Pancreas (tissue), 10 donors: ENCODE results near the gene HEXIM2. TPM values are rescaled to one million over a fixed set of nuclear protein-coding genes. Genes with fewer than 3 reads are reported as not detected.
A peak's percentile ranks its signal among the peaks of the same experiment; 100 is the strongest.

Experiments
- ATAC-seq, 4 donors: fragments of 200-7000 bp; cut with Tn5 transposase; one replicate each; pipeline versions ENCODE4 v1.8.0 to v1.9.1; 2020; ENCODE audit warnings: mild to moderate bottlenecking in 4 of 4, moderate library complexity in 4 of 4
- DNase-seq, 6 donors: peaks; one replicate each; pipeline ENCODE4 v3.0.0-alpha.2; 2020
- FAIRE-seq: peaks from 2 replicates; lab custom pipeline; 2012; peaks lifted over from hg19 to GRCh38; lab: Jason Lieb, UNC
- H3K27ac ChIP-seq, 4 donors: fragments of 200-600 bp; sonication (generic); 1 replicate in 3 of 4; 2 replicates in 1 of 4; pipeline versions ENCODE4 v1.5.0 to v1.8.0; 2020
- H3K27me3 ChIP-seq, 4 donors: fragments of 200-600 bp; one replicate each; pipeline ENCODE4 v1.8.0; 2021
- H3K36me3 ChIP-seq, 3 donors: fragments of 200-600 bp; sonication (generic) in 1 of 3; one replicate each; pipeline versions ENCODE4 v1.5.0 to v1.8.0; 2020 to 2021
- H3K4me1 ChIP-seq, 3 donors: fragments of 200-600 bp; one replicate each; pipeline ENCODE4 v1.8.0; 2021
- H3K4me3 ChIP-seq, 4 donors: fragments of 200-600 bp; sonication (generic) in 2 of 4; one replicate each; pipeline versions ENCODE4 v1.5.0 to v1.8.0; 2020 to 2021
- H3K9me3 ChIP-seq, 4 donors: fragments of 200-600 bp; one replicate each; pipeline ENCODE4 v1.8.0; 2021
- CTCF ChIP-seq, 4 donors: fragments of 200-600 bp; sonication (generic) in 3 of 4; IDR thresholded peaks; one replicate each; pipeline versions ENCODE4 v1.5.0 to v1.8.0; 2021; ENCODE audit warnings: antibody characterized with exemption in 4 of 4
- WGBS, 2 donors: extraction: QIAGEN DNeasy Blood & Tissue Kit; methylation state at CpG; one replicate each; pipeline ENCODE4 v1.1.7; 2013; 5-methylcytosine and 5-hydroxymethylcytosine counted together
- intact Hi-C, 3 donors: fragments of 100-400 bp; cut with DNase I; formaldehyde crosslinking; loops; one replicate each; pipeline versions ENCODE4 v1.11.1 to v1.14.2; 2022
- polyA plus RNA-seq, 2 donors: library from polyadenylated mRNA; stranded (reverse); fragments of 200-250 nt; gene quantifications; one replicate each; pipeline ENCODE4 v1.2.3, GENCODE V29; 2013
- total RNA-seq, 6 donors: library from RNA; stranded (reverse); fragmentation: NEBNext Ultra II Directional in 4 of 6; extraction: Animal tissue kit (Norgen Biotek cat#: 25700) in 4 of 6; gene quantifications; one replicate each; pipeline versions ENCODE4 v1.2.1 to v1.2.4, GENCODE V29; 2021 to 2023
- donor health status: healthy with polysubstance abuse.
- donor health status: DM: no; HTN: no; CAD: no; lungs with moderate emphysema.
- donor health status: DM: no; HTN: no; CAD: no.
- donor health status: control.
- donor health status: control.
- donor health status: Bipolar disorder and iron deficiency.
- donor health status: DM: yes; HTN: yes; CAD: no.
- donor health status: DM: no; HTN: no; CAD: no.
- donor health status: DM: no; HTN: no; CAD: no.
- donor health status: DM: yes; HTN: yes; CAD: no.

HEXIM2 gene
- total and polyA plus RNA-seq, 8 donors = 4.0 to 10.9 (median 6.7) TPM

- no peaks in the 10 kb centered on the region for H3K9me3 ChIP-seq
- 6 to 7% methylated on average over 26 to 29 of the region's 29 CpGs for WGBS, 2 donors
- H3K27me3 ChIP-seq = no peaks in the 10 kb centered on the region
- H3K4me3 ChIP-seq = peak overlapping the region; percentile 15 to 68 (median 45)
- no peaks in the 10 kb centered on the region for H3K36me3 ChIP-seq
- intact Hi-C loops = no loop called here
- no peak for TF ChIP-seq CTCF (IDR thresholded peaks at IDR 0.05)
- peaks cover 12 to 23% (median 19%) of the 10 kb centered on the region in 3 donors for H3K4me1 ChIP-seq
- peak in 5 of 6 donors; percentile 53 to 81 (median 69) for DNase-seq
- ATAC-seq = peak; percentile 3 to 24 (median 10)
- no peak for FAIRE-seq
- peak overlapping the region; percentile 81 to 100 (median 94) for H3K27ac ChIP-seq
Measured at GRCh38 chr17:45146890-45147580, 14.6 kb upstream of the HEXIM2 start.

- peak overlapping the region; percentile 15 to 68 (median 45) for H3K4me3 ChIP-seq
- no peaks in the 10 kb centered on the region for H3K27me3 ChIP-seq
- H3K27ac ChIP-seq = peak overlapping the region; percentile 81 to 100 (median 94)
- DNase-seq (peak; percentile 78 to 91 (median 82)), ATAC-seq (peak; percentile 36 to 55 (median 48)), FAIRE-seq (no peak)
- no peaks in the 10 kb centered on the region for H3K9me3 ChIP-seq
- no peak for TF ChIP-seq CTCF (IDR thresholded peaks at IDR 0.05)
- 0% methylated on average over 38 of the region's 38 CpGs for WGBS, 2 donors
- peaks cover 16 to 28% (median 21%) of the 10 kb centered on the region in 3 donors for H3K4me1 ChIP-seq
- no peaks in the 10 kb centered on the region for H3K36me3 ChIP-seq
- intact Hi-C loops = no loop called here
Measured at GRCh38 chr17:45147581-45148182, 14.0 kb upstream of the HEXIM2 start.

GRCh38 chr17:45148183-45149036 is 13.3 kb upstream of the HEXIM2 start, which contains the start of gene HEXIM1:
Gene HEXIM1 (plus strand): TSS chr17:45148475. CDS start chr17:45149191, 716 bp downstream.
- peak; percentile 99 for DNase-seq
- no peaks in the 10 kb centered on the region for H3K27me3 ChIP-seq
- H3K36me3 ChIP-seq = no peaks in the 10 kb centered on the region
- peaks cover 16 to 28% (median 21%) of the 10 kb centered on the region in 3 donors for H3K4me1 ChIP-seq
- peak within 1 kb of the TSS; percentile 55 to 81 (median 73) for H3K4me3 ChIP-seq
- TF ChIP-seq CTCF (IDR thresholded peaks at IDR 0.05) = no peak
- intact Hi-C loops = no loop called here
- peak; percentile 94 for FAIRE-seq
- ATAC-seq = peak; percentile 72 to 82 (median 77)
- H3K27ac ChIP-seq = peak within 1 kb of the TSS; percentile 86 to 100 (median 94)
- WGBS, 2 donors = 0% methylated on average over 57 to 58 of the region's 58 CpGs
- no peaks in the 10 kb centered on the region for H3K9me3 ChIP-seq

- Histone ChIP-seq H3K9me3 (no peaks in the 10 kb centered on the region), H3K27me3 (no peaks in the 10 kb centered on the region), H3K27ac (peak overlapping the region; percentile 79 to 100 (median 92)), H3K4me1 (peaks cover 16 to 28% (median 21%) of the 10 kb centered on the region in 3 donors), H3K36me3 (no peaks in the 10 kb centered on the region), H3K4me3 (peak overlapping the region; percentile 55 to 81 (median 73))
- ATAC-seq (peak; percentile 36 to 72 (median 60)), FAIRE-seq (no peak), DNase-seq (peak; percentile 82 to 94 (median 86))
- WGBS, 2 donors = 1% methylated on average over 30 to 32 of the region's 32 CpGs
- intact Hi-C loops = no loop called here
- peak; percentile 36 to 72 (median 53) for TF ChIP-seq CTCF (IDR thresholded peaks at IDR 0.05)
Measured at GRCh38 chr17:45149037-45149668, 12.5 kb upstream of the HEXIM2 start.
